Cardiac muscle cell (in vitro differentiated cells and primary cell): ENCODE measurements around the gene LNX1. TPM values are rescaled to one million over a fixed set of nuclear protein-coding genes. Genes with fewer than 3 reads are reported as not detected.
A peak's percentile ranks its signal among the peaks of the same experiment; 100 is the strongest.

ENCODE experiments used
- DNase-seq, 2 donors: peaks; one replicate each; pipeline versions ENCODE4 v3.0.0 to v3.0.0-alpha.2; 2010 to 2017; ENCODE audit warnings: low read depth in 1 of 2, low spot score in 1 of 2
- H3K27ac ChIP-seq: fragments of 200-600 bp; sonication (generic); 2 replicates; pipeline ENCODE4 v1.5.1; 2016
- H3K27me3 ChIP-seq: fragments of 200-600 bp; sonication (generic); 2 replicates; pipeline ENCODE4 v1.6.0; 2016; ENCODE audit warnings: control low read depth
- H3K36me3 ChIP-seq: fragments of 200-600 bp; sonication (generic); 2 replicates; pipeline ENCODE4 v1.5.1; 2016; ENCODE audit warnings: control low read depth
- H3K4me1 ChIP-seq: fragments of 200-600 bp; sonication (generic); 2 replicates; pipeline ENCODE4 v1.8.1; 2017; ENCODE audit warnings: low read depth, mild to moderate bottlenecking, mixed run types
- H3K4me3 ChIP-seq: fragments of 200-600 bp; sonication (generic); 2 replicates; pipeline ENCODE4 v1.5.1; 2016; ENCODE audit warnings: mild to moderate bottlenecking
- H3K9me3 ChIP-seq: fragments of 200-600 bp; sonication (generic); 2 replicates; pipeline ENCODE4 v1.5.1; 2017; ENCODE audit warnings: low read depth, mild to moderate bottlenecking, control low read depth
- polyA plus RNA-seq: library from polyadenylated mRNA; unstranded; fragments of >200 nt; fragmentation: Nextera tagmentation; extraction: Ambion mirVana; gene quantifications from 2 replicates; pipeline ENCODE4 v1.2.1, GENCODE V29; 2016
- total RNA-seq: library from RNA; depleted of rRNA; stranded (reverse); fragments of >200 nt; gene quantifications from 2 replicates; pipeline ENCODE4 v1.2.3, GENCODE V29; 2016
- TF ChIP-seq, protein P1 (sequence below): IDR thresholded peaks from 2 replicates; pipeline ENCODE4 v1.5.1; 2012; ENCODE audit warnings: low read depth, mild to moderate bottlenecking, low read length

Gene LNX1
- total and polyA plus RNA-seq, 2 experiments from 2014 or later = 1.1 to 2.0 TPM

- no peaks in the 10 kb centered on the region for H3K36me3 ChIP-seq
- no peaks in the 10 kb centered on the region for H3K9me3 ChIP-seq
- TF ChIP-seq, protein P1, sequence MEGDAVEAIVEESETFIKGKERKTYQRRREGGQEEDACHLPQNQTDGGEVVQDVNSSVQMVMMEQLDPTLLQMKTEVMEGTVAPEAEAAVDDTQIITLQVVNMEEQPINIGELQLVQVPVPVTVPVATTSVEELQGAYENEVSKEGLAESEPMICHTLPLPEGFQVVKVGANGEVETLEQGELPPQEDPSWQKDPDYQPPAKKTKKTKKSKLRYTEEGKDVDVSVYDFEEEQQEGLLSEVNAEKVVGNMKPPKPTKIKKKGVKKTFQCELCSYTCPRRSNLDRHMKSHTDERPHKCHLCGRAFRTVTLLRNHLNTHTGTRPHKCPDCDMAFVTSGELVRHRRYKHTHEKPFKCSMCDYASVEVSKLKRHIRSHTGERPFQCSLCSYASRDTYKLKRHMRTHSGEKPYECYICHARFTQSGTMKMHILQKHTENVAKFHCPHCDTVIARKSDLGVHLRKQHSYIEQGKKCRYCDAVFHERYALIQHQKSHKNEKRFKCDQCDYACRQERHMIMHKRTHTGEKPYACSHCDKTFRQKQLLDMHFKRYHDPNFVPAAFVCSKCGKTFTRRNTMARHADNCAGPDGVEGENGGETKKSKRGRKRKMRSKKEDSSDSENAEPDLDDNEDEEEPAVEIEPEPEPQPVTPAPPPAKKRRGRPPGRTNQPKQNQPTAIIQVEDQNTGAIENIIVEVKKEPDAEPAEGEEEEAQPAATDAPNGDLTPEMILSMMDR = no peak
- DNase-seq = peak in 1 of 2 donors; percentile 35
- no peaks in the 10 kb centered on the region for H3K27me3 ChIP-seq
- no peak overlapping the region for H3K27ac ChIP-seq
- H3K4me3 ChIP-seq = no peak overlapping the region
- H3K4me1 ChIP-seq = no peaks in the 10 kb centered on the region
Measured at GRCh38 chr4:53547983-53548382, 43.3 kb downstream of the LNX1 start.

DNA sequence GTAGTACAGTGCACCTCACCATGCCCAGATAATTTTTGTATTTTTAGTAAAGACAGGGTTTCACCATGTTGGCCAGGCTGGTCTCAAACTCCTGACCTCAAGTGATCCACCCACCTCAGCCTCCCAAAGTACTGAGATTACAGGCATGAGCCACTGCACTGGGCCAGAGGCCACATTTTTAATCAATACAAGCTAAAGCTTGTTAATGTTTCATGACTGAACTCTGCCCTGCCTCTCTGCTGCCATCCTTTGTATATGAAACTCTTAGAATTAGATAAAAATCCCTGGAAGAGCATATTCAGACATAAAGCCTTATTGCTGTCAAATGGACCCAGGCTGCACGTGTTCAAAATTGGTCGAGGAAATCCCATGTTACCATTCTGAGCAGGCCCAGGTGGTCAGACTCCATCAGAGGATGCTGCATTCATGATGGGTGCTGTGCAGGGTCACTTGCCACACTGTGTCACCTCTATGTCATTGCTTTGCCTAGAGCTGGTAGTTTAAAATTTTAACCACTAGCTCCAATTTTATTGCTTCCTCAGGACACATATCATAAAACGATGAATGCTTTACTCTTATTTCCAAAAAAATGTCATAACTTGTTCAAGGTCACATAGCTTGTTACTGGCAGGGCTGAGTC is 45.2 kb downstream of the LNX1 start:
- H3K27me3 ChIP-seq = no peaks in the 10 kb centered on the region
- no peaks in the 10 kb centered on the region for H3K9me3 ChIP-seq
- no peaks in the 10 kb centered on the region for H3K36me3 ChIP-seq
- no peak for DNase-seq
- no peak overlapping the region for H3K4me3 ChIP-seq
- no peaks in the 10 kb centered on the region for H3K4me1 ChIP-seq
- no peak overlapping the region for H3K27ac ChIP-seq
- TF ChIP-seq, protein P1 = no peak

DNA sequence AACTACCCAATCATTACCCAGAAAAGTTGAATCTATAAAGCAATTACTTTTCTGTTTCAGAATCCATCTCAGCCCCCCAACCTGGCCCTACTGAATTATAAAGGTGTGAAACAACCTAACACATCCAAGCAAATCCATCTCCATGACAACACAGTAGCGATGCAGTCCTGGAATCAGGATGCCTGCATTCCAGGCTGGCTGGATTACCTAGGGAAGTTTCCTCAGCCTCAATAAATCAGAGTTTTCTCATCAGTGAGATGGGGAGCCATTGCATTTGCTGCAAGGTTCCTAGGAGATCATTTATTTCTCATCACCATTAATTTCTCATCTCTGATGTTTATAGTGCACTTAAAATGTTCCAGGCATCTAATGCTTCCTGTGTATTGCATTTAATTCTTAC is 46.0 kb downstream of the LNX1 start:
- TF ChIP-seq, protein P1 = no peak
- no peak for DNase-seq
- Histone ChIP-seq H3K9me3 (no peaks in the 10 kb centered on the region), H3K4me1 (no peaks in the 10 kb centered on the region), H3K27ac (no peak overlapping the region), H3K4me3 (no peak overlapping the region), H3K27me3 (no peaks in the 10 kb centered on the region), H3K36me3 (no peaks in the 10 kb centered on the region)

GRCh38 chr4:53543561-53543960 is 47.7 kb downstream of the LNX1 start:
- TF ChIP-seq, protein P1 = no peak
- no peak for DNase-seq
- Histone ChIP-seq H3K36me3 (no peaks in the 10 kb centered on the region), H3K4me1 (no peaks in the 10 kb centered on the region), H3K27ac (no peak overlapping the region), H3K9me3 (no peaks in the 10 kb centered on the region), H3K27me3 (no peaks in the 10 kb centered on the region), H3K4me3 (no peak overlapping the region)

DNA sequence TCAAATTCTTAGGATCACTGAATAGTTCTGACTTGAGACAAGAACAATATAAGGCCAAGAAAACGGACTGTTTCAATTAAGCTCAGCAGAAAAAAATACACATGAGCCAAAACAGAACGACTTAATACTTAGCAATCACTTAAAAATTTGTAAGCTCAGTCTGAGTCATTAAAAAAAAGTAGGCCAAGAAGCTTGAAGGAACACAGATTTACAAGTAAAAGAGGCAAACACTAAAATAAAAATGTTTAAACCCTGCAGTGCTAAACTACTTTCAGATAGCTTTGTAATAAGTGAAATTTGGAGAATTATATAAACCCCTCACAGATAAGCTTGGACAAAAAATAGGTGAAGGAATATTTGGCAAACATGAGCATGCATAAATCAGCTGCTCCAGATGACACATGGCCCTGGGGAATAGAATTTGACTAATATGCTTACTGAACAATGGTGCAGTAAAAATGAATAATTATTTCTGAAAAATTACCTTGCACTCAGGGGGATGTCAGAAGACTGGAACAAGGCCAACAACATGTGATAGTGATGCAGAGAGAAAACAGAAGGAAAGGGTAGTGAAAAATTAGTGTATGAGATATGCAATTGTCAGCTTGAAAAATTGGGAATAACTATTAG is 49.6 kb downstream of the LNX1 start:
- DNase-seq = peak in 1 of 2 donors; percentile 88
- no peaks in the 10 kb centered on the region for H3K27me3 ChIP-seq
- no peaks in the 10 kb centered on the region for H3K4me1 ChIP-seq
- H3K36me3 ChIP-seq = no peaks in the 10 kb centered on the region
- TF ChIP-seq, protein P1 = no peak
- H3K9me3 ChIP-seq = no peaks in the 10 kb centered on the region
- no peak overlapping the region for H3K4me3 ChIP-seq
- H3K27ac ChIP-seq = no peak overlapping the region
